ENCODE measurements around the gene SUMO3. TPM values are rescaled to one million over a fixed set of nuclear protein-coding genes. Genes with fewer than 3 reads are reported as not detected.
"Not testable (repeated sequence)": the region's sequence is repeated elsewhere in the genome, so short reads cannot be mapped to it uniquely, and the experiment has no call there.

Gene SUMO3
- total RNA-seq, 2 donors from 2014 or later: 60.1 to 67.8 TPM

DNA sequence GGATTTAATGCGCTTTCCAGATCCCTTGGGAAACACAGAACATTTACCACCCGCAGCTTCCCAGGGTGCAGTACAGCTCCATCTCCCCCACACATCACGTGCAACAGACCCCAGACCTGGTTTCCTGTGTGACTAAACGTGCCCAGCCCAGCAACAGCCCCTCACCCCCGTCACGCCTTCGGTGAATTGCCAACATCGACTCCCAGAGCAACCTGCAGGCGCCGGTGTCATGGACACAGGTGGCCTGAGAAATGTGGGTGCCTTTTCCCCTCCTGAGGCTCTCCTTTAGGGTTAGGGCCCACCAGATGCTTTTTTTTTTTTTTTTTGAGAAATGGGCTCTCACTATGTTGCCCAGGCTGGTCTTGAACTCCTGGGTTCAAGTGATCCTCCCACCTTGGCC lies 24.2 kb upstream of the SUMO3 start:
- DNase-seq: no peak
- Mint-ChIP-seq H3K27ac (no peak overlapping the region), H3K4me3 (no peak overlapping the region), H3K4me1 (ENCODE audit: low read depth) (peaks cover 9% of the 10 kb centered on the region), H3K36me3 (ENCODE audit: insufficient read depth in 2 of 2) (no peaks in the 10 kb centered on the region), H3K27me3 (ENCODE audit: low read depth) (no peaks in the 10 kb centered on the region), H3K9me3 (no peaks in the 10 kb centered on the region)
- ATAC-seq (replicated peaks in 1 of 2): no peak

DNA sequence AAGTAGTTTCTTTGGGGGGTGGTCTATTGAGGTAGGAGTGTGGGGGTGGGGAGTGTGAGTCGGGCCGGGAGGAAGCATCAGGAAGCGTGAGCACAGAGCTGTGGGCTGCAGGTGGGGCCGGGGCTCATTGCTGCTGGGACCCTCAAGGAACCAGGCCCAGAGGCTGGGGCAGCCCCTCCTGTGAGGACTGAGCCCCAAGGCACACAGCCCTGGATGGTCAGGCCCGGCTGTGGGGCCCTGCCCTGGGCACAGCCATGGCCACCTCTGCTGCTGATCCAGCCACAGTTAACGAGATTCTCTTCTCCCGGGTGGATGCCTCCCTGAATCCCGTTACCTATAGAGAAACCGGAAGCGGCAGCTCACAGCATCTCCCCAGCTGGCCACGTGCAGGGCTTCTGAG lies 22.9 kb upstream of the SUMO3 start:
- no peak overlapping the region for H3K27ac Mint-ChIP-seq
- no peak for ATAC-seq (replicated peaks in 1 of 2)
- no peaks in the 10 kb centered on the region for H3K36me3 Mint-ChIP-seq (ENCODE audit: insufficient read depth in 2 of 2)
- H3K4me3 Mint-ChIP-seq: no peak overlapping the region
- no peak for DNase-seq
- H3K9me3 Mint-ChIP-seq: no peaks in the 10 kb centered on the region
- H3K4me1 Mint-ChIP-seq (ENCODE audit: low read depth): no peaks in the 10 kb centered on the region
- H3K27me3 Mint-ChIP-seq (ENCODE audit: low read depth): no peaks in the 10 kb centered on the region

DNA sequence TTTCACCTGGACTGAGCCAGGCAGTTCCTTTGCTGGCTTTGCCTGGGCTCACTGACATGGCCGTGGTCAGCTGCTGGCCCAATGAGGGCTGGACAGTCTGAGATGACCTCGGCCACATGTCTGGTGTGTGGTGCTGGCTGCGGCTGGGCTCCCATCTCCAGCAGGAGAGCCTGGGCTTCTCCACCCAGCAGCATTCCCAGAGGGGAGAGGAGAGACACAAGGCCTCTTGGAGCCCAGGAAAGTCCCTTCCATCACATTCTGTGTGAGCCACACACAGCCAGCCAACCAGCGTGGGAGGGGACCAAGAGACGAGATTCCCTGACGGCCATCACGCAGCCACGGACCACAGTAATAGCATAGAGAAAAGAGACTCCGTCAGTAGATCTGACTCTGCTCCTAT lies 21.1 kb upstream of the SUMO3 start:
- DNase-seq: no peak
- H3K27me3 Mint-ChIP-seq (ENCODE audit: low read depth): no peaks in the 10 kb centered on the region
- no peaks in the 10 kb centered on the region for H3K36me3 Mint-ChIP-seq (ENCODE audit: insufficient read depth in 2 of 2)
- no peak for ATAC-seq (replicated peaks in 1 of 2)
- H3K9me3 Mint-ChIP-seq: no peaks in the 10 kb centered on the region
- H3K4me3 Mint-ChIP-seq: no peak overlapping the region
- H3K27ac Mint-ChIP-seq: no peak overlapping the region
- no peaks in the 10 kb centered on the region for H3K4me1 Mint-ChIP-seq (ENCODE audit: low read depth)

DNA sequence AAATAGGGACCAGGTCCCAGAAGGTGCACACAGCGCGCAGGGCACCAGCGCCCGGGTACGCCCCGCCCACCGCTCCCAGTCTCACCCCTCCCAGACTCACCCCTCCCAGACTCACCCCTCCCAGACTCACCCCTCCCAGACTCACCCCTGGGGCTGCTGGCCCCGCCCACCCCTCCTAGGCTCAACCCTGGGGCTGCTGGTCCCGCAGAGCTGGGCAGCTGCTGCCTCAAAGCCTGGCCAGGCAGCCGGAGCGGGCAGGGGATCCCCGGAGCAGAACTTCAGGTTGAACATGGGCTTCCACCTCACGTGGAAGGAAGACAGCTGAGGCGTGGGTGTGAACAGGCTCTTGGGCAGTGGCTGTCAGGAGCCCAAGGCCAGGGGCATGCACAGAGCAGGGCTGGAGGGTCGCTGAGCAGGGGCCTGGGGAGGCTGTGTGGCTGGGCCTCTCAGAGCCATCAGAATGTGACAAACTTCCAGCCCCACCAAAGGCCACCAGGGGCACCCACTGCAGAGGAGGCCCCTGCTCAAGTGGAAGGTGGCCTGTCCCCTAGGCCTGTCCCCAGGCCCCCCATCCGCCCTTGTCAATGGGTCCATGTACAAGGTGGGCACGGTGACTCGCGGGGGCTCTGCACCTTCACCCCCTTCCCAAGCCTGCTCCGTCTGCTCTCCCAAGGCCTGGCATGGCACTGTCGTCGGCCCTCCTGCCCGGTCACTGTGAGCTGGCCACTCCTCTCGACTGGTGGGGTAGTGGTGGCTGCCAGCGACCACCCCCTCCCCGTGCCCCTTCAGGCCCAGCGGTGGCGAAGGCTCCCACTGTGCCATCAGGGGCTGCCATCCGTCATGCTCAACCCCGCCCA lies 20.4 kb upstream of the SUMO3 start:
- H3K27me3 Mint-ChIP-seq (ENCODE audit: low read depth): no peaks in the 10 kb centered on the region
- no peaks in the 10 kb centered on the region for H3K4me1 Mint-ChIP-seq (ENCODE audit: low read depth)
- DNase-seq (no peak), ATAC-seq (replicated peaks in 1 of 2) (no peak)
- H3K27ac Mint-ChIP-seq: no peak overlapping the region
- no peak overlapping the region for H3K4me3 Mint-ChIP-seq
- no peaks in the 10 kb centered on the region for H3K9me3 Mint-ChIP-seq
- no peaks in the 10 kb centered on the region for H3K36me3 Mint-ChIP-seq (ENCODE audit: insufficient read depth in 2 of 2)

DNA sequence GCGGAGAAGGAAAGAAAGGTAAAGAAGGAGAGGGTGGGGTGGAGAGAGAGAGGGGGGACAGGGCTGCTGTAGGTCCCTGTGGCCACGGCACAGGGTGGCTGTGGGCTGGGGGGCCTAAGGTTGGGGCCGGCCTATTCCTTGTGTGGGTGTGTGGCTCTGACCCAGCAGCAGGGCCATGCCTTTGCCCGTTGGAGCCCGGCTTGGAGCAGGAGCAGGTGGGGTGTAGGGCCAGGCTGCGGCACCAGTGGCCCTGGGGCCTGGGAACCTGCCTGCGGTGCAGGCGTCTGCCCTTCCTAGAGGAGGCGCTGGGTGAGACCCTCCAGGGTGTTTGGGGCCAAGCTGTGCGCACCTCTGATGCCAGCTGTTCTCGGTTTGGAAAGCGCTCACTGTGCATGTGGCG lies 19.7 kb upstream of the SUMO3 start:
- ATAC-seq (replicated peaks in 1 of 2) (no peak), DNase-seq (no peak)
- H3K9me3 Mint-ChIP-seq: no peaks in the 10 kb centered on the region
- no peak overlapping the region for H3K27ac Mint-ChIP-seq
- no peak overlapping the region for H3K4me3 Mint-ChIP-seq
- H3K27me3 Mint-ChIP-seq (ENCODE audit: low read depth): no peaks in the 10 kb centered on the region
- no peaks in the 10 kb centered on the region for H3K36me3 Mint-ChIP-seq (ENCODE audit: insufficient read depth in 2 of 2)
- H3K4me1 Mint-ChIP-seq (ENCODE audit: low read depth): no peaks in the 10 kb centered on the region

DNA sequence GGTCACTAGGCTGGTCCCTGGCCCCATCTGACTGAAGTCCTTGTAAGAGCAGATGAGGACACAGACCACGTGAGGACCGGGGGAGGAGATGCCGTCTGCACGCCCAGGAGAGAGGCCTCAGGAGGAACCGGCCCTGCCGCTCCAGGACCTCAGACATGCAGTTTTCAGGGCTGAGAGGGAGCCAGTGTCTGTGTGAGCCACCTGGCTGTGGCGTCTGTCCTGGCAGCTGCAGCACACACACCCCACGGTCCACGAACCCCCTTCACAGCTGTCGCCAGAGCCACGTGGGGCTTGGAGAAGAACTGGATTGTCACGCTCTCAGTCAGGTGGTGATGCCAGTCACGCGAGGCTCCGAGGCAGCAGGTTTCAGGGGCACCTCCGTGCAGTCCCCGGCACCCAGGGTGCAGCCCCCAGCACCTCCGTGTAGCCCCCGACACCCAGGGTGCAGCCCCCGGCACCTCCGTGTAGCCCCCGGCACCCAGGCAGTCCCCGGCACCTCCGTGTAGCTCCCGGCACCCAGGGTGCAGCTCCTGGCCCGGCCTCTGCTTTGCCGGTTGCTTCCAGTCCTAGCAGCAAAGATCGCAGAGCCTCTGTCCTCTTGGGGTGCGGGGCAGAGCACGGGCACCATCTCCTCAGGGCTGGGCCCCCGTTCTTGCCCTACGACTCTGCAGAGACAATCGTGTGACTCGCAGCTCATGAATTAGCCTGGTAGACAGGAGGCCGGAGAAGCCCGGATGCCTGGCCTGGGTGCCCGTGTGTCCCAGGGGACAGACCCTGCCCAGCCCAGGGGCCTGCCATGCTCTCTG lies 19.0 kb upstream of the SUMO3 start:
- Mint-ChIP-seq H3K27me3 (ENCODE audit: low read depth) (no peaks in the 10 kb centered on the region), H3K4me1 (ENCODE audit: low read depth) (no peaks in the 10 kb centered on the region), H3K27ac (no peak overlapping the region), H3K4me3 (no peak overlapping the region), H3K9me3 (no peaks in the 10 kb centered on the region), H3K36me3 (ENCODE audit: insufficient read depth in 2 of 2) (no peaks in the 10 kb centered on the region)
- ATAC-seq (replicated peaks in 1 of 2) (no peak), DNase-seq (no peak)

DNA sequence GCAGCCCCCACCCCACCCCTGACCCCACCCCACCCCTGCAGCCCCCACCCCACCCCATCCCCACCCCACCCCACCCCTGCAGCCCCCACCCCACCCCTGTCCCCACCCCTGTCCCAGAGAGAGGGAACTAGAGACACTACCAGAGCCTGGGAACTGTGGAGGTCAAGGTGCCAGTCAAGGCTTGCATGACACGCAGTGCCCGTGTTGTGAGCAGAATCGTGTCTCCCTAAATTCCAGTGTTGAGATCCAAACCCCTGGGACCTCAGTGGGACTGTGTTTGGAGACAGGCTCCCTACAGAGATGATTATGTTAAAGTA lies 18.4 kb upstream of the SUMO3 start:
- H3K36me3 Mint-ChIP-seq (ENCODE audit: insufficient read depth in 2 of 2): no peaks in the 10 kb centered on the region
- DNase-seq (no peak), ATAC-seq (replicated peaks in 1 of 2) (no peak)
- H3K4me3 Mint-ChIP-seq: no peak overlapping the region
- peaks cover 3% of the 10 kb centered on the region for H3K4me1 Mint-ChIP-seq (ENCODE audit: low read depth)
- no peaks in the 10 kb centered on the region for H3K9me3 Mint-ChIP-seq
- no peak overlapping the region for H3K27ac Mint-ChIP-seq
- no peaks in the 10 kb centered on the region for H3K27me3 Mint-ChIP-seq (ENCODE audit: low read depth)

DNA sequence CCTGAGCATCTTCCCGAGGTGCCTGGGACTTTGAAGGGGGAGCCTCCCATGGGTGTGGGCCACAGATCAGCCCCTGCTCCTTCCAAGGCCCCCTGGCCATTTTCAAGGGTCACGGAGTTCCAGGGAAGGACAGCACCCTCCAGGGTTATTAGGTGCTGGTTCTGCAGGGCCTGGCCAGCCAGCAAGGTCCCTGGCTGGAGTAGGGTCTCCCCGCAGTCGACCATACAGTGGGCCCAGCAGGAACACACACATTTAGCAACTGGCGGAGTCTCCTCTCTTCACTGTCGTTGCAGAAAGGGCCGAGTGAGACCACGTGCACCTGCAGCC lies 17.7 kb upstream of the SUMO3 start:
- H3K27me3 Mint-ChIP-seq (ENCODE audit: low read depth): no peaks in the 10 kb centered on the region
- H3K4me1 Mint-ChIP-seq (ENCODE audit: low read depth): peaks cover 8% of the 10 kb centered on the region
- no peak overlapping the region for H3K27ac Mint-ChIP-seq
- H3K9me3 Mint-ChIP-seq: no peaks in the 10 kb centered on the region
- H3K4me3 Mint-ChIP-seq: no peak overlapping the region
- H3K36me3 Mint-ChIP-seq (ENCODE audit: insufficient read depth in 2 of 2): no peaks in the 10 kb centered on the region
- ATAC-seq (replicated peaks in 1 of 2): no peak
- no peak for DNase-seq

DNA sequence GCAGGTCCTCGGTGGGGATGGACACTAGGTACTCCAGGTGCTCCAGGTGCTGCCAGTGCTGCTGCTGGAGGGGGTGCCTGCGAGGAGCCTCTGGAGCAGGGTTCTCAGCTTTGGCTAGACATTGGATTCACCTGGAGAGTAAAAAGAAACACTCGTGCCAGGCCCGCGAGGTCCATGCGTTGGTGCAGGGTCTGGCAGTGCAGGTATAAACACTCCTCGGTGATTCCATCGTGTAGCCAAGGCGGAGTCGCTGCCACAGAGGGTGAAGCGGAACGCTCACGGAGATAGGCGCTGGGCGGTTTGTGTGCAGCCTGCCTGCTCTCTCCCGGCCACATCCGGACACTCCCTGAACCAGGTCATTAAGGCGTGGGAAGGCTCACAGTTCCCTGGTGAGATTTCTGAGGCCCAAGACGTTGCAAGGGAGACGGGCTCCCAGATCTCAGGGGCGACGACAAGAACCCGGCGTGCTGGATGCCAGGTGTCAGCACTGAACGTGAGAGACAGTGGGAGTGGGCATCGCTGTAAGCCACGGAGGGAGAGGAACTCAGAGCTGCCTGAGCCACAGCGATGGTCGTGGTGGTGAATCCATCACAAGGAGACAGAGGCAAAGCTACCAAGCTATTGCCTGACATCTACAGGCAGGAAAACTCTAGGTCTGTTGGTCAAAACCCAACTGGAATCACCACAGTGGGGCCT lies 17.2 kb upstream of the SUMO3 start:
- Mint-ChIP-seq H3K27ac (no peak overlapping the region), H3K4me3 (no peak overlapping the region), H3K9me3 (no peaks in the 10 kb centered on the region), H3K27me3 (ENCODE audit: low read depth) (no peaks in the 10 kb centered on the region), H3K4me1 (ENCODE audit: low read depth) (peaks cover 10% of the 10 kb centered on the region), H3K36me3 (ENCODE audit: insufficient read depth in 2 of 2) (no peaks in the 10 kb centered on the region)
- DNase-seq (no peak), ATAC-seq (replicated peaks in 1 of 2) (no peak)

DNA sequence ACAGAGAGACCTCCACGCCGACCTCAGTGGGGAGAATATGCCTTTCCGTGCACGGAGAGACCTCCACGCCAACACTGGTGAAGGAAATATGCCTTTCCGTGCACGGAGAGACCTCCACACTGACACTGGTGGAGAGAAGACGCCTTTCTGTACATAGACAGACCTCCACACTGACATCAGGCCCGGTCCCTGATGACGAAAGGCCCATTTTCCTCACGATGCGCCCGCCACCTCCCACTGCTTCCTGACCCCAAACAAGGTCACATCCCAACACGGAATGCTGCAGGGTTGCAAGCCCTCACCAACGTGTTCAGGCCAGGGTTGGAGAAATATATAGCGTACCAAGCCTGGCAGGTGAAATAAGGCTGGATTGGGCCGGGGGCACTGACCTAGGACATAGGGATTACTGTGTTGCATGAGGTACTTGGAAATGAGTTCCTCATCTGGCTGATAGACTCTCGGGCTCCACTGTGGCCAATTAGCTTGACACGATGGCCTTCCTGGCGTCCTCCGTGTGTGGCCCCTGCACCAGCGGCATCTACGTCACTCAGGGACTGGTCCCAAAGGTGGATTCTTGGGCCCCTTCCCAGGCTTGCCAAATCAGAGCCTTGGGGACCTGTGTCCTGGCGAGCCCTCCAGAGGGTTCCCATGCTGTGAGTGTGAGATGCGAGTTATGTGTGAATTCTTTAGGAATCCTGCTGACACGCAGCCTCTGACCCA lies 16.5 kb upstream of the SUMO3 start:
- peaks cover 18% of the 10 kb centered on the region for H3K4me1 Mint-ChIP-seq (ENCODE audit: low read depth)
- no peak overlapping the region for H3K4me3 Mint-ChIP-seq
- DNase-seq: no peak
- H3K36me3 Mint-ChIP-seq (ENCODE audit: insufficient read depth in 2 of 2): no peaks in the 10 kb centered on the region
- no peak for ATAC-seq (replicated peaks in 1 of 2)
- H3K27me3 Mint-ChIP-seq (ENCODE audit: low read depth): no peaks in the 10 kb centered on the region
- no peaks in the 10 kb centered on the region for H3K9me3 Mint-ChIP-seq
- no peak overlapping the region for H3K27ac Mint-ChIP-seq

DNA sequence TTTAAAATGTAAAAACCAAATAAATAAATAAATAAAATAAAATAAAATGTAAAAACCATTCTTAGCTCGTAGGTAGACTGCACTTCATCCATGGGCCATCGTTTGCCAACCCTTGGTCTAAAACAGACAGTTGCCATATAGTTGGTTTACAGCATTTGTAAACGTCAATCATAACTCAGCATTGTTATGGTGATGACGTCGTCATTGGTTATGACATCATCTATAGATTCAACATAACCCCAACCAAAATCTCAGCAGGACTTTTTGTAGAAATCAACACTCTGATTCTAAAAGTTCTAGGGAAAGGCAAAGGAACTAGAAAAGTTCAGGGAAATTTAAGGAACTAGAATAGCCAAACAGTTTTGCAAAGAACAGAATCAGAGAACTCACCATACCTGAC lies 15.8 kb upstream of the SUMO3 start:
- H3K36me3 Mint-ChIP-seq (ENCODE audit: insufficient read depth in 2 of 2): peaks cover under 1 to 2% of the 10 kb centered on the region in 2 donors
- H3K4me1 Mint-ChIP-seq (ENCODE audit: low read depth): peaks cover 22% of the 10 kb centered on the region
- no peak overlapping the region for H3K27ac Mint-ChIP-seq
- ATAC-seq (replicated peaks in 1 of 2) (no peak), DNase-seq (no peak)
- H3K4me3 Mint-ChIP-seq: no peak overlapping the region
- H3K9me3 Mint-ChIP-seq: peaks cover 0 to 4% of the 10 kb centered on the region in 2 donors
- H3K27me3 Mint-ChIP-seq (ENCODE audit: low read depth): no peaks in the 10 kb centered on the region

DNA sequence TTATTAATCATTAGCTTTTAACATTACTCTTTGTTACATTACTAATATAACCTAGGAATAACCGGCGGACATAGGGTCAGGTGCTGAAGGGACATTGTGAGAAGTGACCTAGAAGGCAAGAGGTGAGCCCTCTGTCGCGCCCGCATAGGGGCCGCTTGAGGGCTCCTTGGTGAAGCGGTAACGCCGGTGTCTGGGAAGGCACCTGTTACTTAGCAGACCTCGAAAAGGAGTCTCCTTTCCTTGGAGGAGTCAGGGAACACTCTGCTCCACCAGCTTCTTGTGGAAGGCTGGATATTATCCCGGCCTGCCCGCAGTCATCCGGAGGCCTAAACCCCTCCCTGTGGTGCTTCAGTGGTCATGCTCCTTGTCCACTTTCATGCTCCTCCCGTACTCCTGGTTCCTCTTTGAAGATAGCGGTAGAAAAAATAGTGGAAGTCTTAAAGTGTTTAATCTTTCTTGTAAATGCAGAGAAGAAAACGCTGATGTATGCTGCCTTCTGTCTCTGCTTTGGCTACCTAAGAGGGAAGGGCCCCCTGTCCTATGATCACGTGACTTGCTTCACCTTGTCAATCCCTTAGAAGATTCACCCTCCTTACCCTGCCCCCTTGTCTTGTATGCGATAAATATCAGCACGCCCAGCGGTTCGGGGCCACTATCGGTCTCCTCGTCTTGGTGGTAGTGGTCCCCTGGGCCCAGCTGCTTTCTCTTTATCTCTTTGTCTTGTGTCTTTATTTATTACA lies 14.8 kb upstream of the SUMO3 start:
- not testable (repeated sequence) for H3K27ac Mint-ChIP-seq; H3K27me3 Mint-ChIP-seq (ENCODE audit: low read depth); ATAC-seq (replicated peaks in 1 of 2); H3K36me3 Mint-ChIP-seq (ENCODE audit: insufficient read depth in 2 of 2); H3K4me3 Mint-ChIP-seq; H3K9me3 Mint-ChIP-seq; DNase-seq
- peaks cover 22% of the 10 kb centered on the region for H3K4me1 Mint-ChIP-seq (ENCODE audit: low read depth)

Measured in activated T-cell treated with anti-CD3 and anti-CD28 coated beads, Interleukin-2, amount 50 U/mL, for 72 hours (primary cell).